Neural crest cell (in vitro differentiated cells): ENCODE measurements around the gene A2ML1. TPM values are rescaled to one million over a fixed set of nuclear protein-coding genes. Genes with fewer than 3 reads are reported as not detected.

Source experiments
- DNase-seq: peaks from one replicate; pipeline ENCODE4 v3.0.0; 2021; ENCODE audit warnings: low read depth, mixed read lengths, low spot score
- H3K27ac Mint-ChIP-seq: one replicate; pipeline ENCODE4 v1.8.0; 2021; ENCODE audit warnings: mild to moderate bottlenecking, mixed read lengths; ENCODE audit not compliant: unreplicated experiment
- H3K27me3 Mint-ChIP-seq: 2 replicates; pipeline ENCODE4 v1.8.0; 2021; ENCODE audit warnings: low read depth, mild to moderate bottlenecking, mixed read lengths
- H3K36me3 Mint-ChIP-seq: 2 replicates; pipeline ENCODE4 v1.8.0; 2021; ENCODE audit warnings: low read depth, mild to moderate bottlenecking, mixed read lengths
- H3K4me1 Mint-ChIP-seq: 2 replicates; pipeline ENCODE4 v1.8.0; 2021; ENCODE audit warnings: mixed read lengths
- H3K4me3 Mint-ChIP-seq: one replicate; pipeline ENCODE4 v1.8.0; 2021; ENCODE audit warnings: mild to moderate bottlenecking, mixed read lengths
- H3K9me3 Mint-ChIP-seq: 2 replicates; pipeline ENCODE4 v1.8.0; 2021; ENCODE audit warnings: mixed read lengths
- CTCF ChIP-seq: fragments of 200-600 bp; sonication (generic); conservative IDR thresholded peaks from 2 replicates; pipeline ENCODE4 v1.5.0; 2021; ENCODE audit warnings: antibody characterized with exemption, mild to moderate bottlenecking
- total RNA-seq: library from RNA; stranded (reverse); gene quantifications from 2 replicates; pipeline ENCODE4 v1.2.1, GENCODE V29; 2021

A2ML1 gene
- total RNA-seq, 1 donor from 2014 or later, result not detected

- H3K27me3 Mint-ChIP-seq, result no peaks in the 10 kb centered on the region
- no peak for TF ChIP-seq CTCF
- H3K4me1 Mint-ChIP-seq, result no peaks in the 10 kb centered on the region
- DNase-seq, result no peak
- no peak overlapping the region for H3K27ac Mint-ChIP-seq
- H3K4me3 Mint-ChIP-seq, result no peak overlapping the region
- no peaks in the 10 kb centered on the region for H3K36me3 Mint-ChIP-seq
- no peaks in the 10 kb centered on the region for H3K9me3 Mint-ChIP-seq
Measured at GRCh38 chr12:8870586-8870985, 48.2 kb downstream of the A2ML1 start.

GRCh38 chr12:8871068-8871467, 48.6 kb downstream of the A2ML1 start:
- Mint-ChIP-seq H3K9me3 (no peaks in the 10 kb centered on the region), H3K27ac (no peak overlapping the region), H3K27me3 (no peaks in the 10 kb centered on the region), H3K36me3 (no peaks in the 10 kb centered on the region), H3K4me3 (no peak overlapping the region), H3K4me1 (no peaks in the 10 kb centered on the region)
- no peak for DNase-seq
- TF ChIP-seq CTCF, result no peak

GRCh38 chr12:8876887-8877286, 54.5 kb downstream of the A2ML1 start:
- H3K27me3 Mint-ChIP-seq, result peaks cover under 1% of the 10 kb centered on the region
- H3K9me3 Mint-ChIP-seq, result no peaks in the 10 kb centered on the region
- TF ChIP-seq CTCF, result no peak
- no peaks in the 10 kb centered on the region for H3K36me3 Mint-ChIP-seq
- no peak overlapping the region for H3K4me3 Mint-ChIP-seq
- H3K4me1 Mint-ChIP-seq, result no peaks in the 10 kb centered on the region
- no peak overlapping the region for H3K27ac Mint-ChIP-seq
- no peak for DNase-seq

DNA sequence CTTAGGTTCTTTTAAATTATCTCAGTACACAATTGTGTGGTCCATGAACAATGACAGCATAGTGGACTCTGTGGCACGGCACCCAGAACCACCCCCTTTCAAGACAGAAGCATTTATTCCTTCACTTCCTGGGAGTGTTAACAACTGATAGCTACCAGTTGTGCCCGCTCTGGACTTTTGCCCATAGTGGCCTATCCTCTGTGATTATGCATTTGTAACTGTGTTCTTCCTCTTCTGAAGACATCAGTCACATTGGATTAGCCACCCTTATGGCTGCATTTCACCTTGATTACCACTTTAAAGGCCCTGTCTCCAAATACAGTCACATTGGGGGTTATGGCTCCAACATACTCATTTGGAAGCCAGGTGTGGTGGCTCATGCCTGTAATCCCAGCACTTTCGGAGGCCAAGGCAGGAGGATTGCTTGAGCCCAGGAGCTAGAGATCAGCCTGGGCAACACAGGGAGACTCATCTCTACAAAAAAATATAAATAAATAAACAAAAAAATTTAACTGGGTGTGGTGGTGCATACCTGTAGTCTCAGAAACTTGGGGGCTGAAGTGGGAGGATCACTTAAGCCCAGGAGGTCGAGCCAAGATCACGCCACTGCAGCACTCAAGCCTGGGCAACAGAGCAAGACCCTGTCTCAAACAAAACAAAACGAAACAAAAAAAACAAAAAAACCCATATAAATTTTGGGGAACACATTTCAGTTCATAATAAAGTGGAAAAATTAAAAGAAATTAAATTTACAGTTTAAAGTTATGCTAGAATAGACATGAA, 64.3 kb downstream of the A2ML1 start:
- no peak for DNase-seq
- peaks cover 3% of the 10 kb centered on the region for H3K27me3 Mint-ChIP-seq
- peaks cover 7% of the 10 kb centered on the region for H3K4me1 Mint-ChIP-seq
- H3K27ac Mint-ChIP-seq, result no peak overlapping the region
- no peaks in the 10 kb centered on the region for H3K9me3 Mint-ChIP-seq
- TF ChIP-seq CTCF, result no peak
- H3K36me3 Mint-ChIP-seq, result no peaks in the 10 kb centered on the region
- H3K4me3 Mint-ChIP-seq, result no peak overlapping the region

DNA sequence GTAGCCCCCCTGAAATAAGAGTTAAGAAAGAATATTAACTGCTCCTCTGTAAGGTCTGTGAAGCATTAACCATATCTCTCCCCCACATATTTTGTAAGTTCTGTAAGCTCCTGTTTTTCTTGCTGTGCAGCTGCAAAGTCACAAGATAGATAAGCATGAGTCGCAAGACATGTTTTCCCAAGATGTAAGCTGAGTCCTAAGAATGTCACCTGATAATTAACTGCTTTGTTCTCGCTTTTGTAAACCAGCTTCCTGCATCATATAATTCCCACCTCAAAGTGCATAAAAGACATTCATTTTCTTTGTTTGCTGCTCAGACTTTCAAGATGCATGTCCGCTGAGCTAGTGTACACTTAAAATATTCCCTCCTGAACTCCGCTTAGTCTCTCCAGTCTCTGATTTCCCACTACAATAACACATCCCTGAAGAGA, 64.9 kb downstream of the A2ML1 start:
- H3K4me1 Mint-ChIP-seq, result peaks cover 7% of the 10 kb centered on the region
- no peak for TF ChIP-seq CTCF
- H3K27me3 Mint-ChIP-seq, result no peaks in the 10 kb centered on the region
- H3K27ac Mint-ChIP-seq, result no peak overlapping the region
- H3K9me3 Mint-ChIP-seq, result no peaks in the 10 kb centered on the region
- H3K36me3 Mint-ChIP-seq, result no peaks in the 10 kb centered on the region
- no peak overlapping the region for H3K4me3 Mint-ChIP-seq
- DNase-seq, result no peak
